GM12865 (cell line): ENCODE measurements around the gene C14orf119.

Experiments used
- DNase-seq: peaks from one replicate; pipeline ENCODE4 v3.0.0; 2010; ENCODE audit warnings: low read depth
- H3K4me3 ChIP-seq: 2 replicates; pipeline ENCODE4 v1.5.1; 2011; ENCODE audit warnings: mild to moderate bottlenecking, low read depth, low read length, control low read depth
- TF ChIP-seq, protein P1 (sequence below): IDR thresholded peaks from 2 replicates; pipeline ENCODE4 v1.5.1; 2011; ENCODE audit warnings: low read length, control low read depth, low read depth, inconsistent platforms; ENCODE audit not compliant: insufficient read depth; ENCODE audit errors: missing control alignments

The C14orf119 gene

DNA sequence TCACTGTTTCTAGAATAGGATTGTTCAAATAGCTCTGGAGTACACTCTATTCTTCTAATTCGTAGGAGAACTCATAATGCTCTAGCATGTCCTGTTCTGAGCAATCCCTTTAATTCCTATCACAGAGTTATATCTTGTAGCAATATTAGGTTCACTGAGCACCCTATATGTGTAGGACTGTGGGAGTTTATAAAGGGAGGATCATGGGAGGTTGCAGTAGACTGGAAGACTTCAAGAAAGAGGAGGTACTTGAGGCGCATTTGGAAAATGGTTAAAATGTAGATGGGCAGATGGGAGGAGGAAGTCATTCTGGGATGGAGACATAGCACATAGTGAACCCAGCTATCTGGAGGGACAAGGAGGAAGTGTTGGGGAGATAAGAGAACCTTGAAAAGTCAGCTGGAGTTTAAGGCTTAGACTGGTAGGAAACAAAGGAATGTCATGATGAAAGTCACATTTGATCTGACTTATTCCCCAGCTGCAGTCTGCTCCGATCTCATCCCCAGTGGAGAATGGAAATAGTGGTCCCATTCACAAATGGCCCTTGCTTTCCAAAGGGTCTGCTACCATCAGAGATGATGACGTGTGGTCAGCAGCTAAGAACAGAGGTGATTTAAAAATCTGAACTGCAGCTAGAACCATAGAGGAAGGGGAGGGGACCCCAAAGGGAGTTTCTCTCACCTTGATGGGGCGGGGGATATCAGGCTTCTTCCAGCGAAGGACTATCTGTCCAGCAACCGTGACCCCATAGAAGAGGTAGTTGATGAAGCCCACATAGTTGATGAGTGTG lies 33.9 kb downstream of the C14orf119 start:
- TF ChIP-seq, protein P1, sequence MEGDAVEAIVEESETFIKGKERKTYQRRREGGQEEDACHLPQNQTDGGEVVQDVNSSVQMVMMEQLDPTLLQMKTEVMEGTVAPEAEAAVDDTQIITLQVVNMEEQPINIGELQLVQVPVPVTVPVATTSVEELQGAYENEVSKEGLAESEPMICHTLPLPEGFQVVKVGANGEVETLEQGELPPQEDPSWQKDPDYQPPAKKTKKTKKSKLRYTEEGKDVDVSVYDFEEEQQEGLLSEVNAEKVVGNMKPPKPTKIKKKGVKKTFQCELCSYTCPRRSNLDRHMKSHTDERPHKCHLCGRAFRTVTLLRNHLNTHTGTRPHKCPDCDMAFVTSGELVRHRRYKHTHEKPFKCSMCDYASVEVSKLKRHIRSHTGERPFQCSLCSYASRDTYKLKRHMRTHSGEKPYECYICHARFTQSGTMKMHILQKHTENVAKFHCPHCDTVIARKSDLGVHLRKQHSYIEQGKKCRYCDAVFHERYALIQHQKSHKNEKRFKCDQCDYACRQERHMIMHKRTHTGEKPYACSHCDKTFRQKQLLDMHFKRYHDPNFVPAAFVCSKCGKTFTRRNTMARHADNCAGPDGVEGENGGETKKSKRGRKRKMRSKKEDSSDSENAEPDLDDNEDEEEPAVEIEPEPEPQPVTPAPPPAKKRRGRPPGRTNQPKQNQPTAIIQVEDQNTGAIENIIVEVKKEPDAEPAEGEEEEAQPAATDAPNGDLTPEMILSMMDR: no peak
- DNase-seq: no peak
- no peak overlapping the region for H3K4me3 ChIP-seq

DNA sequence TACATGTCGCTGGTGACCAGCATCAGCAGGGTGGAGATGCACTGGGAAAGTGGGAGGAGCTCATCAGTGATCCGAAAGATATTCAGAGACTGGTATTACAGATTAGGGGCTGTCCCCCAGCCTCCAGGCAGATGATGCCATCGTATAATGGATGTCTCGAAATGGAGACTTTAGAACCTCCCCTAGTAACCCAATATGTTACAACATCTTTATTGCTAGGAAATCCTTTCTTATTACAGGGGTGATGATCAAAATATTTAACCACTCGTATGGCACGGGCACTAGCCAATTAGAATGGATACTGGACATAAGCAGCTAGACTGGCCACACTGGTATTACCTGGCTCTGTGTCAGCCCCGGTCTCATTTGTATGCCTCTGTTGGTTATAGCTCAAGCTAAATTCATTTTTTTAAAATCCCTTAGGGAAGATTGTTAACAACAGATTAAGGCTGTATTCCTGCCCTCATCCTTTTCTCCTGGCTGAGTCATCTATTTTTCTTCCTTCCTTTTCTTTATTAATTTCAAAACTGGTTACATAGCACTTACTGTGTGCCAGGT lies 34.5 kb downstream of the C14orf119 start:
- TF ChIP-seq, protein P1: no peak
- no peak overlapping the region for H3K4me3 ChIP-seq
- DNase-seq: no peak

DNA sequence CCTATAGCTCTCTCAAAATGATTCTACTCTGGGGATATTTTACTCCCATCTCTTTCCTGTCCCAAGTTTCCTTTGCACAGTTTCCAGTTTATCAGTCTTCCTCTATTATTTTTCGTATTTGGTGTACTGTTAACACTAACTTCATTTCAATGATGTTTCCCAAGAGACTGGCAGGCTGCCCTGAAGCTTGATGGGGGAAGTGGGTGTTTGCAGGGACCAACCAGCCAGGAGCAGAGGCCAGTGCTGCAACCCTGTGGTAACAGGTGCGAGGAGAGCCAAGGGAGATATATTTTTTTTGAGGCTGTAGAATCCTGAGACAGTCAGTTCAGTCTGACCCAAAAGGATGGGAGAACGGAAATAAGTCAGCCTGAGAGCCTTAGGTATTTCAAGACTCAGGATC lies 35.6 kb downstream of the C14orf119 start:
- no peak for DNase-seq
- no peak overlapping the region for H3K4me3 ChIP-seq
- TF ChIP-seq, protein P1: no peak

DNA sequence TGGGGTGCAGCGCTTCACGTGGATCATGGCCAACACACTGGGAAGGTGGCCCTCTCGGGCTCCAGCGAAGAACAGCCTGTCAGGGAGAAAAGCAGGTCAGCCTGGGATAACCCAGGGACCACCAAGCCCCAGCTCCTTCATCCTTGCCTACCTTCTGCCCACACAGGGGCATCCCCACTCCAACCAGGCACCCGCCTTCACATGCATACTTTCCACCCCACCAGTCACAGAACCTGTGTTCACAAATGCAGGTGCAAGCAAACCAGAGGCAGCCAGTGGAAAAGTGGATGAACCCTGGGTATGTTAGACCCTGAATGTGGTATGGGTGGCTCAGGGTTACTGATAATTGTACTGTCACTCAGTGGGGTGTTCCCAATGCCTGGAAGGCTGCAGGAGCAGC lies 36.2 kb downstream of the C14orf119 start:
- DNase-seq: no peak
- TF ChIP-seq, protein P1: no peak
- H3K4me3 ChIP-seq: no peak overlapping the region

DNA sequence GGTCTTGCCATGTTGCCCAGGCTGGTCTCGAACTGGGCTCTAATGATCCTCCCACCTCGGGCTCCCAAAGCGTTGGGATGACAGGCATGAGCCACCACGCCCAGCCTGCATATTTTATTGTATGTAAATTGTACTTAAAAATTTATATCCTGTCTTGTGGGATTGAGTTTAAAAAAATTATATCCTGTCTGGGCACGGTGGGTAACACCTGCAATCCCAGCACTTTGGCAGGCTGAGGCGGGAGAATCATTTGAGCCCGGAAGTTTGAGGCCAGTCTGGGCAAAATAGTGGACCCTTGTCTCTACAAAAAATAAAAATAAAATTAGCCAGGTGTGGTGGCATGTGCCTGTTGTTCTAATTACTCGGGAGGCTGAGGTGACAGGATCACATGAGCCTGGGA lies 37.7 kb downstream of the C14orf119 start:
- DNase-seq: no peak
- no peak overlapping the region for H3K4me3 ChIP-seq
- TF ChIP-seq, protein P1: no peak

DNA sequence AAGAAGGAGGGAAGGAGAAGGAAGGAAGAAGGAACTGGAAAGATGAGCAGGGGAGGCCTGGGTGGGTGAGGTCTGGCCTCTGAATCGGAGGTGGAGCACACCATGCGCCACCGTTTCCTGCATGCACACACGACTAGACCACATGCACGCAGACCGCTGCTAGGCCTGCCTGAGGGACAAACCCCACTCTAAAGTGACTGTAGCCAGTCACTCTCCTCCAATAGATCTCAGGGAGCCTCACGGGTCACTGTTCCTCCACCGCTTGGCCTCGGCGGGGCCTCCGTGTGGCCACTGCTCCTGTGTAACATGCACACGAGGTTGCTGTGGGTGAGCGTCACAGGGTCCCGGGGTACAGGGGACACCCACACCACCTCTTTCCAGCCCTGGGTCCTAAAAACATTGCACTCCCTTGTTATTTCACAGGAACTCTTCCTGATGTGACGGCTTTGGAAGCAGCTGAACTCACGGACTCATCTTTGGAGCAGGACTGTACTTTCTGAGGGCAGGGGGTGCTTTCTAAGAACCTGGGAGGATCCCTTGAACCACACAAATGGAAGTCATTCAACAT lies 41.3 kb downstream of the C14orf119 start:
- no peak overlapping the region for H3K4me3 ChIP-seq
- DNase-seq: no peak
- TF ChIP-seq, protein P1: no peak
